ENCODE data around the gene ZNF445. TPM values are rescaled to one million over a fixed set of nuclear protein-coding genes. Genes with fewer than 3 reads are reported as not detected.

Gene ZNF445
- total and polyA plus RNA-seq, 2 of the 8 experiments (the other 6 are each of a cell fraction or from before 2014, with no cell fraction given): 3.3 to 26.3 TPM

DNA sequence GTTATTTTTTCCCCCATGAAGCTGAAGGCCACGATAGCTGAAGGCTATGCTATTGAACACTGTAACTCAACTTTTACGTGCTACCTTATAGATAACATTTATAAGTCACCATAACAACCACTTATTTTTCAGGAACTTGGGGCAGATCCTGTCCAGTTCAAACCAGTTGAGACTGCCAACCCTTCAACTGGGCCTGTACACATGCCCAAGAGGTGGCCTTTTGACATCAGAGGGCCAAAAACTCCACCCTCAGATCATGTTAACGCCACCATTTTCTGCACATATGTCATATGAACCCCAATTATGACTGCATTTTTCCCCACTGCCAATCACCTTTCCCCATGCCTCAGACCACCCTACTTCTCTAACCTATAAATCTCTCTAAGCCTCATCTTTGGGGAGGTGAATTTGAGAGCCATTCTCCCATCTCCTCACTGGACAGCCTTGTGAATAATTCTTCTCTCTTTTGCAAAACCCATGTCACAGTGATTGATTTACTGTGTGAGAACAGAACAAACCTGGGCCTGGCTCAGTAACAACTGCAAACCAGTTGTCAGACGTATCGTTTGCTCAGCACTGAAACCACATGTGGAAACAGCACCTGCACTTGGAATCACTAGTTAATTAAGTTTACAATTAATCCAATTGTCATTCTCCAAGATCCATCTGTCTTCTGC, 42.5 kb downstream of the ZNF445 start (continued):
- TF ChIP-seq KDM5A (IDR thresholded peaks at IDR 0.05; ENCODE audit: low read length): no peak
- TF ChIP-seq TCF12 (IDR thresholded peaks at IDR 0.05; ENCODE audit: low read depth, low read length): no peak
- no peak for TF ChIP-seq RFX5 (IDR thresholded peaks at IDR 0.05; ENCODE audit: borderline replicate concordance, low read depth, low read length)
- no peak for TF ChIP-seq SUZ12 (IDR thresholded peaks at IDR 0.05; ENCODE audit: low read length)
